IPS-20b (cell line): ENCODE data around the gene GRB2.
"Not testable (repeated sequence)": the region's sequence is repeated elsewhere in the genome, so short reads cannot be mapped to it uniquely, and the experiment has no call there.

Experiments used
- H3K27ac ChIP-seq: one replicate; pipeline ENCODE4 v1.5.1; 2013; ENCODE audit warnings: low read length
- H3K27me3 ChIP-seq: 2 replicates; pipeline ENCODE4 v1.6.1; 2013; ENCODE audit warnings: mild to moderate bottlenecking, low read length, inconsistent platforms; ENCODE audit not compliant: insufficient read depth
- H3K36me3 ChIP-seq: 2 replicates; pipeline ENCODE4 v1.6.1; 2013; ENCODE audit warnings: low read depth, mild to moderate bottlenecking, inconsistent platforms, low read length, moderate library complexity; ENCODE audit not compliant: insufficient read depth
- H3K4me1 ChIP-seq: 2 replicates; pipeline ENCODE4 v1.6.1; 2013; ENCODE audit warnings: mild to moderate bottlenecking, control low read depth, inconsistent platforms, low read length, moderate library complexity; ENCODE audit not compliant: insufficient read depth
- H3K4me3 ChIP-seq: 2 replicates; pipeline ENCODE4 v1.5.1; 2013; ENCODE audit warnings: mild to moderate bottlenecking, low read length, inconsistent platforms
- H3K9ac ChIP-seq: 2 replicates; pipeline ENCODE4 v1.6.1; 2013; ENCODE audit warnings: low read depth, mild to moderate bottlenecking, inconsistent platforms, low read length, moderate library complexity
- H3K9me3 ChIP-seq: 2 replicates; pipeline ENCODE4 v1.6.1; 2013; ENCODE audit warnings: mild to moderate bottlenecking, low read depth, low read length, inconsistent platforms; ENCODE audit not compliant: insufficient read depth

GRB2 gene

DNA sequence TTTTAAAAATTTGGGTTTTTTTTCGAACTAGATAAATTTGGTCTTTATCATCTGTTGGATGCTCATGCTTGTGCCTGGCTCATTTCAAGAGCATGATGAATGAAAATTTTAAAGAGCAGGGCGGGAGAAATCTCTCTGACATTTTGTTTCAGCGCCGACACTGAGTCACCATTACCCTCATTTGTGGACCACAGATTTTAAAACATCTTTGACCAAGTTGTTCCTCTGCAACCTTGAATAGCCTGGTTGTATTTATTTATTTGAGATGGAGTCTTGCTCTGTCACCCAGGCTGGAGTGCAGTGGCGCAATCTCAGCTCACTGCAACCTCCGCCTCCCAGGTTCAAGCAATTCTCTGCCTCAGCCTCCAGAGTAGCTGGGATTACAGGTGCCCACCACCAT lies 29.0 kb upstream of the GRB2 start:
- H3K4me1 ChIP-seq, H3K4me3 ChIP-seq, H3K9me3 ChIP-seq, H3K27ac ChIP-seq, H3K36me3 ChIP-seq, H3K9ac ChIP-seq, H3K27me3 ChIP-seq: not testable (repeated sequence)

DNA sequence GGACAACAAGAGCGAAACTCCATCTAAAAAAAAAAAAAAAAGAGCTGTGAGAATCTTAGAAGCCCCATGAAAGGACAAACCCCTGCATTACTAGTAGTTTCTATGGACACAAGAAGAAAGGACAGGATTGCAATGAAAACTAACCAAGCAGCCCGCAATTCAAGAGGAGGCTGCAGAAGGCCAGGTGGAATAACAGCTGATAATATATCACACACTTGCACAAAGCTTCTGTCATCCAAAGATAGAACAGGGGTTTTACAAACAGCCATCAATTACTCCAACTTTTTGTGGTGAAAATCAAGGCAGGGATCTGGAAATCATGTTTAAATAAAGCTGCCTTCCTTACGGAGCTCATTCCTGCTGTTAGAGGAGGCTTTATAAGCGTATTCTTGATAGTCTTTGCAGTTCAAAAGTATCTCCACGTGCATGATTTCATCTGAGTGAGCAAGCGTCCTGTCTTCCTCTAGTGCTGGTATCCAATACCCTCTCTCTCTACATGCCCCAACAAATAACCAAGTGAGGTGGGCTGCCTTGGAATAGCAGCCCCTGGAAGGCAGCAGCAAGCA lies 27.8 kb upstream of the GRB2 start:
- no peak overlapping the region for H3K27ac ChIP-seq
- H3K9ac ChIP-seq, result no peak overlapping the region
- H3K4me3 ChIP-seq, result no peak overlapping the region
- no peaks in the 10 kb centered on the region for H3K27me3 ChIP-seq
- no peaks in the 10 kb centered on the region; the same call in none of the 2 replicates for H3K4me1 ChIP-seq
- no peaks in the 10 kb centered on the region for H3K36me3 ChIP-seq
- H3K9me3 ChIP-seq, result no peaks in the 10 kb centered on the region

DNA sequence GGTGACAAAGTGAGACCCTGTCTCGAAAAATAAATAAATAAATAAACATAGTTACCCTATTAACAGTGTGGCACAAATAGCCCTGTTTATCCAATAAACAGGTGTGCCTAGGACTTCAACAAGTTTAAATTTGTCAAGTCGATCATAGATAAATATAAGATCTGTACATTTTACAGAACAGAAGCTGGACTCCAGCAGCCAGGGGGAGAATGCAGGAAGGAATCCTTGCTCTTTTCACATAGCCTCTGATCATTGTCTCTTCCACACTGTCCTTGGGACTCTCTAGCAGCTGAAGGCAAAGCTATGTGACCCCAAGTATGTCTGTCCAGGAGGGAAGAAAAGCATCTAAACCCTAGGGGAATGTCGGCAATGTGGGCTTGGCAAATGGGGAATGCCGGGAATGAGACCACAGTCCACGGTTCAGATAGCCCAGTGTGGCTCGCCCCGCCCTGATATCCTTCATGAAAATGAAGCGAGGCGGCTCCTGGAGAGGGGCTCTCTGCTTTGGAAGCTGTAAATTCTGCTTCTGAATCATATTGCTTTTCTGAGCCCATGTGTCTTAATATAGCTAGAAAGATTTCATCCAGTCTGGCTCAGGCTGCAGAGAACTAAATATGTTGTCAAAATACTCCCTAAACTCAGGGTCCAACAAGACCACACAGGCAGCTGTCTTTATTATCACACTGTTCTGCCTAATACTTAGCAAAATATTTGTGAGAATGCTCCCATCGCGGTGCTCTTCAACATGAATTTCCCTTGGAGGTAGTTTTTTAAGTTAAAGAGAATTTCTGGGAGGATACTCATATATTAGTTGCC lies 24.9 kb upstream of the GRB2 start:
- H3K9ac ChIP-seq, result no peak overlapping the region
- H3K27ac ChIP-seq, result no peak overlapping the region
- H3K27me3 ChIP-seq, result no peaks in the 10 kb centered on the region
- H3K4me1 ChIP-seq, result no peaks in the 10 kb centered on the region; the same call in none of the 2 replicates
- no peak overlapping the region for H3K4me3 ChIP-seq
- no peaks in the 10 kb centered on the region for H3K36me3 ChIP-seq
- no peaks in the 10 kb centered on the region for H3K9me3 ChIP-seq

DNA sequence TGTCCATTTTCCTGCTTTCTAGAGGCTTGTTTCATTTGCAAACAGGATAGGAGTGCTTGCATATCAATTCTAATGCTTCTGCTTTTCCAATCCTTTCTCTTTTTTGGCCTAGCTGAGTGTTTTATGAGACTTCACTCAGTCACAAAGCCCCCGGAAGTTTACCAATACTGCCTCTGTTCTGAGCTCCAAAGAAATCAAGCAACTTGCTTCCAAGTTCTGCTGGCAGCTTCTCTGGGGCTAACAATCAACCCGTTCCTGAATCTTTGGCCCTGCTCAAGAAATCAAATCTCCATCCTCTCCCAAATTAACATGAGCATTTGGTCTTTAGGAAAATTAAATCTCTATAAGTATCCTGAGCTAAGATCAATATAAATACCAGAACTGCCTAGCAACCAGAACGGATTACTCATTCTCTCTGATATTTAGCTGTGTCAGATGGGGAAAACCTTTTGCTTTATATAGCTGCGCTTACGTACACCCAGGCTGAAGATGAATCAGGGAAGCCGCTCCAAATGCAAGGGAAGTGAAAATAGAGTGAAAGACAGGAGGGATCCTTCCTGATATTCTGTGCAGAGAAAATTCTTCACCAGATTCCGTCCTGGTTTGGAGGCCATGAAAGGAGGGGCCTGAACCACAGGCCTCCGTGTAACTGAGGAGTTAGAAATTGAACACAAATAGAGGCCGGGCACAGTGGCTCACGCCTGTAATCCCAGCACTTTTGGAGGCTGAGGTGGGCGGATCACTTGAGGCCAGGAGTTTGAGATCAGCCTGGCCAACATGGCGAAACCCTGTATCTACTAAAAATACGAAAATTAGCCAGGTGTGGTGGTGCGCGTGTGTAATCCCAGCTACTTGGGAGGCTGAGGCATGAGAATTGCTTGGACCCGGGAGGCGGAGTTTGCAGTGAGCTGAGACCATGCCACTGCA lies 23.3 kb upstream of the GRB2 start:
- H3K9ac ChIP-seq, result no peak overlapping the region
- H3K36me3 ChIP-seq, result no peaks in the 10 kb centered on the region
- no peak overlapping the region for H3K27ac ChIP-seq

DNA sequence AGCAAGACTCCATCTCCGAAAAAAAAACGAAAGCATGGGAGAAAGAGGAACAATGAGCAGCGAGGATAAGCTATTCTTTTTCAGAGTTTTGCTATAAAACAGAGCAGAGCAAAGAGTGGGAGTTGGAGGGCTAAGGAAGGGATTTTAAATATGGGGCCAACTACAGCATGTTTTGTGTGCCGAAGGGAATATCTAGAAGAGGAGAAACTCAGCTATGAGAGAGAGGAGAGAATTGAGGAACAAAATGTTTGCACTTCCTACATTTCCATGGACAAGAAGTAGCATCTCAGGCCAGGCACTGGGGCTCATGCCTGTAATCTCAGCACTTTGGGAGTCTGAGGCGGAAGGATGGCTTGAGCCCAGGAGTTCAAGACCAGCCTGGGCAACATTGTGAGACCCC lies 13.1 kb upstream of the GRB2 start:
- no peaks in the 10 kb centered on the region for H3K4me1 ChIP-seq
- H3K9me3 ChIP-seq, result no peaks in the 10 kb centered on the region
- no peak overlapping the region for H3K4me3 ChIP-seq
- H3K36me3 ChIP-seq, result no peaks in the 10 kb centered on the region
- H3K9ac ChIP-seq, result no peak overlapping the region
- no peaks in the 10 kb centered on the region for H3K27me3 ChIP-seq
- no peak overlapping the region for H3K27ac ChIP-seq

More for the DNA sequence above, 23.3 kb upstream of the GRB2 start:
- no peaks in the 10 kb centered on the region for H3K27me3 ChIP-seq
- H3K4me3 ChIP-seq, result no peak overlapping the region
- no peaks in the 10 kb centered on the region for H3K9me3 ChIP-seq
- H3K4me1 ChIP-seq, result no peaks in the 10 kb centered on the region; the same call in none of the 2 replicates

DNA sequence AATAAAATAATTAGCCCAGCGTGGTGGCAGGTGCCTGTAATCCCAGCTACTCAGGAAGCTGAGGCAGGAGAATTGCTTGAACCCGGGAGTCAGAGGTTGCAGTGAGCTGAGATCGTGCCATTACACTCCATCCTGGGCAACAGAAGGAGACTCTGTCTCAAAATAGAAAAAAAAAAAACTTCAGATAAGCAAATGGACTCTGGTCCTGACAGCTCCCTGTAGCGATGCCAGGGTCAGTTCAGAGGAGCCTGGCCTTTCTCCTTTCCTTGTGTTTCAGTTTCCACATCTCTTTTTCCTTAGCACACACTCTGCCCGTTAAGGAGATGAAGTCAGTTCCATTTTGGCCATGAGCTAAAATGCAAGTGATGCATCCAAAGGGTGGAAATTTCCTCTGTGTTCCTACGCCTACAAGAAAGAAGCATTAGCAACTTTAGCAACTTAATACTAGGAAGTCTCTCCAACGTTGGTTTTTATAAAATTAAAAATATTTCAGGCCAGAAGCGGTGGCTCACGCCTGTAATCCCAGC lies 11.6 kb upstream of the GRB2 start:
- Histone ChIP-seq H3K4me1 (peaks cover 2% of the 10 kb centered on the region; the same call in 1 of the 2 replicates), H3K36me3 (no peaks in the 10 kb centered on the region), H3K9ac (no peak overlapping the region), H3K9me3 (no peaks in the 10 kb centered on the region), H3K27me3 (no peaks in the 10 kb centered on the region), H3K27ac (no peak overlapping the region), H3K4me3 (no peak overlapping the region)

DNA sequence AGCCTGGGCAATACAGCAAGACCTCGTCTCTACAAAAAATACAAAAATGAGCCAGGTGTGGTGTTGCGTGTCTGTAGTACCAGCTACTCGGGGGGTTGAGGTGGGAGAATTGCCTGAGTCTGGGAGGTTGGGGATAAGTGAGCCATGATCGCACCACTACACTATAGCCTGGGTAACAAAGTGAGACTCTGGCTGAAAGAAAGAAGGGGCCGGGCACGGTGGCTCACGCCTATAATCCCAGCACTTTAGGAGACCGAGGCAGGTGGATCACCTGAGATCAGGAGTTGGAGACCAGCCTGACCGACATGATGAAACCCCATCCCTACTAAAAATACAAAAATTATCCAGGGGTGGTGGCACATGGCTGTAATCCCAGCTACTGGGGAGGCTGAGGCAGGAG lies 10.5 kb upstream of the GRB2 start:
- Histone ChIP-seq H3K9me3 (no peaks in the 10 kb centered on the region), H3K27me3 (no peaks in the 10 kb centered on the region), H3K9ac (no peak overlapping the region), H3K27ac (no peak overlapping the region), H3K36me3 (no peaks in the 10 kb centered on the region), H3K4me3 (no peak overlapping the region), H3K4me1 (peaks cover 2% of the 10 kb centered on the region; the same call in 1 of the 2 replicates)

DNA sequence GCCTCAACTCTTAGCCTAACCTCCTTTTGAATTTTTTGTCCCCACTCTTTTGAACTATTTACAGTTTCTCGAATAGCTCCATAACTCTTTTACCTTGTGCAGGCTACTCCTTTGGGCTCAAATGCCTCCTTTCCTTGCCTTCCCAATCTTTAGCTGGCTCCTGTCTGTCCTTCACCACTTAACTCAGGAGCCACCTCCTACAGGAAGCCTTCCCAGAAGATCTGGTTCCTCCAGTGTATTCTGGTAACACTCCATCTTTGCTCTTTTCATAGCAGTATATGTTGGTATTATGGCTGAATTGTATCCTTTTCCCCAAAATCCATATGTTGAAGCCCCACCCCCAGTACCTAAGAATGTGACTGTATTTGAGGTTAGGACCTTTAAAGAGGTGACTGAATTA lies 9.0 kb upstream of the GRB2 start:
- Histone ChIP-seq H3K4me3 (no peak overlapping the region), H3K9me3 (no peaks in the 10 kb centered on the region), H3K27me3 (no peaks in the 10 kb centered on the region), H3K9ac (no peak overlapping the region), H3K36me3 (no peaks in the 10 kb centered on the region), H3K27ac (no peak overlapping the region), H3K4me1 (peaks cover 2% of the 10 kb centered on the region; the same call in 1 of the 2 replicates)

DNA sequence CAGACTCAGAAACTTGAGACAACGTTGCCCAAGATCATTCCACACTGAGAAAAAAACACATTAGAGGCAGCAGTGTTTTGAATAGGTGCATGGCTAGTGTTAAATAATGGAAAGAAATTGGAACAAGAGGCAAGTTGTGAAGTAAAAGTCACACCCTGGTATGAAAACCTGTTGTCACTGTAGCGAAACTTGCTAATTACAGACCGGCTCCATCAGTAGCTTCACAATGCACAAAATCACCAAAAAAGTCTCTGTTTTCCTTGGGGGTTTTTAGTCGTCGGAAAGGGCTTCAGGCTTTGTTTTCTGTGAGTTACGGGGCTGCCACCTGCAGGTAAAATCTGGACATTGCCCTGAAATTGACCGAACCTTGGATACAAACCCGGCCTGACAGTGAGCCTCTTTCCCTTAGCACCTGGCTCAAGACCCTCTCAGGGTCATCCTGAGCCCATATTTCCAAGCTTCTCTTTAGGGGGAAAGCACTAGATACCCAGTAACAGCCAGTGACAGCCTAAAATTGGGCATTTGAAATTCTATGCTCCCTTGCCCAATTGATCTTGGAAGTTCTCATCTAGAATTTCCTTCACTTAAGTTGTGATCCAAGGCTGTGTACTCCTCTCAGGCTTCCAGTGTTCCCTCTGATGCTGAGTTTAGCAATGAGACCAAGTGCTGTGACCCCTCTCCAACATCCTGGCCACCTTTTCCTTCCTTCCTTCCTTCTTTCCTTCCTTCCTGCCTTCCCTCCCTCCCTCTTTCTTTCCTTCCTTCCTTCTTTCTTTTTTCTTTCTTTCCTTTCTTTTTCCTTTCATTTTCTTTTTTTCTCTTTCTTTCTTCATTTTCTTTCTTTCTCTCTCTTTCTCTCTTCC lies 7.2 kb upstream of the GRB2 start:
- Histone ChIP-seq H3K27ac (no peak overlapping the region), H3K4me1 (peaks cover 2% of the 10 kb centered on the region; the same call in 1 of the 2 replicates), H3K9me3 (no peaks in the 10 kb centered on the region), H3K4me3 (0 out of 2 replicates have a peak overlapping the region, but pooled peaks have one; percentile 36), H3K36me3 (no peaks in the 10 kb centered on the region), H3K9ac (no peak overlapping the region; the same call in 1 of the 2 replicates), H3K27me3 (no peaks in the 10 kb centered on the region)

DNA sequence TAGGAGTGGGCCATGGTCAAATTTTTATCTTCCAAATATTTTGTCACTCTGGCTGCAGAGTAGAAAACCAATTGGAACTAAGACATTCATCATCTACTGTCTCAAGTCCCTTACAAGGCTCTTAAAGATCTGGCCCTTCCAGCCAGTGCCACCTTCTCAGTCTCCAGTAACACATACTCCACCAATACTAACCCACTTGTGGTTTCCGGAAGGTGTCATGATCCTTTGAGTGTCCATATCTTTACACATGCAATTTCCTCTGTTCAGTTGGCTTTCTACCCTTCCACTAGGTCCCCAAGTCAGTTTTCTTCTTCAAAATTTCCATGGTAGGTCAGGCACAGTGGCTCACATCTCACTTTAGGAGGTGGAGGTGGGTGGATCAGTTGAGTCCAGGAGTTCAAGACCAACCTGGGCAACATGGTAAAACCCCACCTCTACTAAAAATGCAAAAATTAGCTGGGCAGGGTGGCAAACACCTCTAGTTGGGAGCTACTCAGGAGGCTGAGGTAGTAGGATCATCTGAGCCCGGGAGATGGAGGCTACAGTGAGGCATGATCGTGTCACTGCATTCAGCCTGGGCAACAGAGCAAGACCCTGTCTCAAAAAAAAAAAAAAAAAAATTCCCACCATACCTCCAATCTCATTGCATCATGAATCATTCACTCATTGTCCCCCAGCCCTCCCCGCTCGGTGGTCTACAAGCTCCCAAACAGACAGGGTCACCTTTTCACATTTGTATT lies 6.0 kb upstream of the GRB2 start:
- H3K27ac ChIP-seq, result no peak overlapping the region

More for the DNA sequence above, 6.0 kb upstream of the GRB2 start:
- H3K9ac ChIP-seq, result no peak overlapping the region
- no peaks in the 10 kb centered on the region for H3K36me3 ChIP-seq
- H3K9me3 ChIP-seq, result no peaks in the 10 kb centered on the region
- peaks cover 2% of the 10 kb centered on the region; the same call in 1 of the 2 replicates for H3K4me1 ChIP-seq
- H3K4me3 ChIP-seq, result no peak overlapping the region
- H3K27me3 ChIP-seq, result no peaks in the 10 kb centered on the region
